HG02970 (cell line): ENCODE results near the gene ADSL.
"Not testable (repeated sequence)": the region's sequence is repeated elsewhere in the genome, so short reads cannot be mapped to it uniquely, and the experiment has no call there.

Source experiments
- ATAC-seq: cut with Tn5 transposase; IDR thresholded peaks from one replicate; pipeline ENCODE4 v1.9.1; 2021; ENCODE audit warnings: mild to moderate bottlenecking, moderate library complexity, moderate number of reproducible peaks; ENCODE audit not compliant: unreplicated experiment, low FRiP score

The ADSL gene

DNA sequence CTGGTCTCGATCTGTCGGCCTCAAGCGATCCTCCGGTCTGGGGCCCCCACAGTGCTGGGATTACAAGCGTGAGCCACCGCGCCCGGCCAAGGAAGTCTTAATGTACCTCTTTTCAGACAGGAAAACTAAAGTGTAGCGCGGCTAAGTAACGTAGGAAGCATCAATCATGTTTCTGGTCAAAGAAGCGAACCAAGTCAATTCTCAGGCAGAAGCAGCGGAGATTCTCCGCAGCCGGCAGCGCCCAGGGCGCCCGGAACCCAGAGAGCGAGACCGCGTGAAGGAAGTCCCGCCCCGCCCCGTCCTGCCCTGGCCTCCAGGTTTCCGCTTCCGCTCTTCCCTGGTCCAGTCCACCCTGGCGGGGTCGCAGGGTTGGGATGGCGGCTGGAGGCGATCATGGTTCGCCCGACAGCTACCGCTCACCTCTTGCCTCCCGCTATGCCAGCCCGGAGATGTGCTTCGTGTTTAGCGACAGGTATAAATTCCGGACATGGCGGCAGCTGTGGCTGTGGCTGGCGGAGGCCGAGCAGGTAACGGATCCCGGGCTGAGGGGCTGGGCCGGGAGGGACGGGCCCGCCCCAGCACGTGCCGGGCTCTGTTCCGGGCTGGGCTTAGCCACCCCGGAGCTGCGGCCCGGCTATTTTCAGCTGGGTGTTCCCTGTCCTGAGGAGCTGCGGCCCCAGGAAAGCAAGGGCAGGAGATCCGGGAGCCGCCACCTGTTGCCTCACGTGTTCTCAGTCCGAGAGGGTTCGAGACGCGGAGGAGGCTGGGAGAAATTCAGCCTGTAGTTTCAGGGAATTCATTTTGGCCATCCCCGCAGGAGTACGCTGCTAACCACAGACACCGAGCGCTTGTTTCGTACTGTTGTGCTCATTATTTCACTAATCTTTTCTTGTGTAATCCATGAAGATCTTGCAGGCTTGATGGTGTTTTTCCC, at the start of gene ADSL:
Gene ADSL, plus strand, starts transcription at position 316 of the 934 bp plus-strand sequence. Its CDS starts 59 bp downstream, at position 375.
- ATAC-seq: peak; percentile 80

DNA sequence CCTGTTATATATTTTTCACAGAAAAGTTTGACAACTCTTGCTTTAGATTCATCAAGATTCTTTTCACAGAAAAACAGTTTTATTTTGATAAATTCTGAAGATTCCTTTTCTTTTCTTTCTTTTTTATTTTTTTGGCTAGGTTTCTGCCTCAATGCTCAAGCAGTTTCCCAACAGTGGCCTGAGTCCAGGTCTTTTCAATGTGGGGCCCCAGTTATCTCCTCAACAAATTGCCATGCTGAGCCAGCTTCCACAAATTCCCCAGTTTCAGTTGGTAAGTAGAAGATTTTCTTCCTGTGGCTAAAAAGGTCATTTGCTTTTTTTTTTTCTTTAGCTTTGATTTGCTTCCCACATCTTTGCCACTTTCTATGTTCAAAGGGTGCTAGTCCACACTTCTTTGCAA, 46.0 kb upstream of the ADSL start:
- ATAC-seq: no peak

DNA sequence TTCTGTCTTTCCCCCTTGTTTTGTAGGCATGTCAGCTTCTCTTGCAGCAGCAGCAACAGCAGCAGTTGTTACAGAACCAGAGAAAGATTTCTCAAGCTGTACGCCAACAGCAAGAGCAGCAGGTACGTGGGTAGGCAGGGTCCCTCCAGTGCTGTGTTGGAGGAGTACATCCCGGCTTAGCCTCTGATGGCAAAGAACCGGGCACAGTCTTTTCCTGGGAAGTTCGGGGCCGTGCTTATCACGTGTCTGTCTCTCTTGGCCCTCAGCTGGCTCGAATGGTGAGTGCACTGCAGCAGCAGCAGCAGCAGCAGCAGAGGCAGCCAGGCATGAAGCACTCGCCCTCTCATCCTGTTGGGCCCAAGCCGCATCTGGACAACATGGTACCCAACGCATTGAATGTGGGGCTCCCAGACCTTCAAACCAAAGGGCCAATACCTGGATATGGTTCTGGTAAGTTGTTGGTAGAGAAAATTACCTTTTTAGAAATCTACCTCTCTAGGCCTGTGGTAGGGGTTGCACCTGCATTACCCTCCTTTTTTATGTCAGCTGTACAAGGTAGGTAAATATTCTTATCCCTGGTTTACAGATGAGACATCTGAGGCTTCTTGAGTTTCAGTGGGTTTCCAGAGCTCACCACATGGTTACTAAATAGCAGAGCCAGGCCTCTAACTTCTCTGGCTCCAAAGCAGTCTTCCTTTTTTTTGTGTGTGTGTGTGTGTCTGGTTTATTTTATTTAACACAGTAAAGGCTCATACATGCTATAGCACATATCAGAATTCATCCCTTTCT, 45.2 kb upstream of the ADSL start:
- no peak for ATAC-seq

DNA sequence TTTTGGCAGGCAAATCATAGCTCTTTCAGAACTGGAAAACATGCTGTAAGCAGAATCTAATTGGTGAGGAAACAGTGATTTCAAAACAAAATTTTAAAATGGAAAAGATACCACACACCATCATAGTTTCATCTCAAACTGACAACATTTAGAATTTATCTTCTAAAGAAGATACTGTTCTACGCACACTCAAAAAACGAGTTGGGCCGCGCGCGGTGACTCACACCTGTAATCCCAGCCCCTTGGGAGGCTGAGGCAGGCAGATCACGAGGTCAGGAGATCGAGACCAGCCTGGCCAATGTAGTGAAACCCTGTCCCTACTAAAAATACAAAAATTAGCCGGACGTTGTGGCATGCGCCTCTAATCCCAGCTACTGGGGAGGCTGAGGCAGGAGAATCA, 44.2 kb upstream of the ADSL start:
- no peak for ATAC-seq

DNA sequence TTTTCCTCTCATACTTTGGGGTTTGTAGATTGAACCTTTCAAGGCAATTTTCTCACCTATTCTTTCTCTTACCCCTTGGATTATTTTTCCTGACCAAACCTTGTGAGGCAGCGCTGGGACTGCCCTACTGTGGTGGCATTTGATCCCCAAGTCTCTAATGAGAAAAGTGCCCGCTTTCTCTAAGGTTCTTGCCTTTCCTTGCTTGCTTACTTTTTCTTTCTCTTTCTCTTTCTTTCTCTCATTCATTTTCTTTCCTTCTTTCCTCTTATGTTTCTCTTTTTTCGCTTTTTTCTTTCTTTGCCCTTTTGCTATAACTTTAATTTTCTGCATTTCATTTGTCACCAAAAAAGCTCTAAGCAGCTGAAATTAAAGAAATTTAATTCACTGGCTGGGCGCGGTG, 40.7 kb upstream of the ADSL start:
- no peak for ATAC-seq

DNA sequence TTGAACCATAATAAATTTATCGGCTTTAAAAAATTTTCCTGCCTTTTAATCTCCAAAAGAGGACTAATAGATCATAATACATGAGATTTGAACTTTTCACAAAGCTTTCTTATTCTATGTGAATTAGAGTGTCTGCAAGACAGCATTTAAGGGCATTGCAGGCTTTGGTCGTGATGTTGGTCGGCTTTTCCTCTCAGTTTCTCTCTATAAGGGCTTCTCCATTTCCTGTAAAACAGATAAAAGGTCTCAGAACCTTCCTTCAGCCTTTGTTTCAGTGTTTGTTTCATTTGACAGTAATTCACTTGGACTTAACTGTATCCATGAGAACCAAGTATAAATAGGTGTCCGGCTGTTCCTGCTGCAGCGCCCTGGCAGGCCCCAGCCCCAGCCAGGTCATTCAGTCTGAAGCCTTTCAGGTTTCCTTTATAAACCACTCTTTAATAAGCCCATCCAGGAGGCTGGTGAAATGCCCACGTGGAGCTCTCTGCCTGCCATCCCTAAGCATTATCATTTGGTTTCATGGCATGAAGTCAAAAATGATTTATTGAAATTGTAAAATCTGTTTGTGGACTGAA, 37.2 kb upstream of the ADSL start:
- ATAC-seq: no peak

DNA sequence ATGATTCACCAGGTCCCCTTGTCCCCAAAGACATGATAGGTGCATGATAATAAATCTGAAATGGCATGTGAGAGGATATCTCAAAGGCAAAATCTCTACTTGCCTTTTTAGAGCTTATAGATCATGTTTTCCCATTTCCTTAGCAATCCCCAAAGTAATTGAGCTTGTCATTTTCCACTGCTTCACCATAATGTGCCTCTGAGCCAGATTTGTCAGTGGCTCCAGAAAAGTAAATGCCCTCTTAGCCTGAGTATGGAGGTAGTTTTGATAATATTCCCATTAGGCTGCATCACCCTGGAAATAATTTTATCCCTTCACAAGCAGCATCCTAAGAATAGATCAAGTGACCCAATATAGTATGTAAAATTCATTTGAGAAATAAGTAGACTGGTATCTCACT, 36.7 kb upstream of the ADSL start:
- no peak for ATAC-seq

DNA sequence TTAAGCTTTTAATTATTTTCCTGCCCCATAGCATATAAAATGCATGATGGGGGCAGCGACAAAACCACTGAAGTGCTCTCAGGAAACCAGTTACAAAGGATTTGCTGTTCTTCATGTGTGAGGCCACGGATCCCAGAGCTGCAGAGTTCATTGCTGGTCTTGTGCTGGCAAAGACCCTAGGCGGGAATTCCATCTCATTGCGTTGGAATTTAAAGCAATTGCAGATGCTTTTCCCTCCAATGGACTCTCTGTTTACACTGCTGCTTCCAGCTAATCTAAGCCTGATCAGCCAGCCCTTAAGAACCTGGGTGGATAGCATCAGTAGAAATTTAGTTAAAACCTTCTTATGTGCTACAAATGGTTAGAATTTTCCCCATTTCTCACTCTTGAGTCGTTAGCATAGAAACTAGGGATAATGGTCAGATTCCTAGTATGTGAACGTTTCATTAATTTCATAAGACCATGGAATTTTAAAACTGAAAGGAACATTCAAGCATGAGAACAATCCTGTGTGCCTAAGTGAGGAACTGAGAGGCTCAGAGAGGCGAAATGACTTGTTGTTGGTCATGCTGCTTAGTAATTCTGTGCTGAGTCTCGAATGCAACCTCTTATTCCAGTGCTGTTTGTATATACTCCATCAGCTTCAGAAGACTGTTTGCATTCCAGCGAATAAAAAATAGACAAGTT, 36.1 kb upstream of the ADSL start:
- ATAC-seq: no peak

DNA sequence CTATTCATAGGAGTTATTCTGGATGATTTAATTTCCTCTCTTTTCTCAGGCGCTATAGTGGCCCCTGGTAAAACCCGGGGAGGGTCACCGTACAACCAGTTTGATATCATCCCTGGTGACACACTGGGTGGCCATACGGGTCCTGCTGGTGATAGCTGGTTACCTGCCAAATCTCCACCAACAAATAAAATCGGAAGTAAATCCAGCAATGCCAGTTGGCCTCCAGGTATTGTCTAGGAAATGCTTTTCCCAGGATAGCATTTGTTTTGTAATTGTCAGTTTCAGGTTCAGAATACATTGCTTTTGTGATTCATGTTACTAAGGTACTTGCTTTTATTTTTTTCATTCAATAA, 35.6 kb upstream of the ADSL start:
- ATAC-seq: no peak

DNA sequence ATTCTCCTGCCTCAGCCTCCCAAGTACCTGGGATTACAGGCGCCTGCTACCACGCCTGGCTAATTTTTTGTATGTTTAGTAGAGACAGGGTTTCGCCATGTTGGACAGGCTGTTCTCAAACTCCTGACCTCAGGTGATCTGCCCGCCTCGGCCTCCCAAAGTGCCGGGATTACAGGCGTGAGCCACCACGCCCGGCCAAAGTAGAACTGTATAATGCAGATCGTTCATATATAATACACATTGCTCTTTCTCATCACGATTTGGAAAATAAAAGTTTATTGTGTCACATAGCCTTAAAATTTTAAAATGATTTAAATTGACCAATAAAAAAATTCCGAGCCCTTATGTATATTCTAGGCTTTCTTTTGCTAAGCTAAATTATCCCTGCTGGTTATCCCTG, 34.7 kb upstream of the ADSL start:
- not testable (repeated sequence) for ATAC-seq

DNA sequence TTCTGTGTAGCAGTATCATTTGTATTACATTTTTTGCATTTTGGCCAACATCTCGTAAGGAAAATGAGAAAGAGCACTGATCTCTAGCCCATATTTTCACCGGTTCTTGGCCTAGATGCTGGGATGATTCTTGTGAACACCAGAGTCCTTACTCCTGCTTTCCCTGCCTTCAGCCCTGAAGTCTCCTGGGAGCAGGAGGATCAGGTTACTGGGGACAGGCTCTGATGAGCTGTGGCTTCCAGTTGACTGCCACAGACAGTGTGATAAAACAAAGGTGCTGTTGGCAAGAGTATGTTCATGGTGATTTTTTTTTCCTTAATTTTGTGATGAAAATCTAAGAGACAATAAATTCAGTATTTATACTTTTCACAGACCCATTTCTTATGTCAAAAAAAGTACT, 34.2 kb upstream of the ADSL start:
- ATAC-seq: no peak

DNA sequence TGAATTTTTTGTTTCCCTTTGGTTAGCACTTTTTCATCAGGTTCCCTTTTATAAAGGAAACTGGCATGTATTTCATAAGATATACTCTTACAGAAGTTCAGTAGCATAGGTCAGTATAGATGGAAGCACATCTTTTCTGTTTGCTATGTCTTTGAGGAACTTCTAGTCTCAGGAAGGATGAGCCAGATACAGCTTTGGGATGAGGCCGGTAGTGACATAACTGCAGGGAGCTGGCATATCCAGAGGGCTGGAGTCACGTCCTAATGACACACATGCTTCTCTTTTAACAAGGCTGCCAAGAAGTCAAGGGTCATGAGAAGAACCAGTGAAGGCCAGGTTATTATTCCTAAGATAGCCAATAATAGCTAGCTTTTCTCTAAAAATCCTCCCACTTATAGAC, 33.3 kb upstream of the ADSL start:
- ATAC-seq: no peak

DNA sequence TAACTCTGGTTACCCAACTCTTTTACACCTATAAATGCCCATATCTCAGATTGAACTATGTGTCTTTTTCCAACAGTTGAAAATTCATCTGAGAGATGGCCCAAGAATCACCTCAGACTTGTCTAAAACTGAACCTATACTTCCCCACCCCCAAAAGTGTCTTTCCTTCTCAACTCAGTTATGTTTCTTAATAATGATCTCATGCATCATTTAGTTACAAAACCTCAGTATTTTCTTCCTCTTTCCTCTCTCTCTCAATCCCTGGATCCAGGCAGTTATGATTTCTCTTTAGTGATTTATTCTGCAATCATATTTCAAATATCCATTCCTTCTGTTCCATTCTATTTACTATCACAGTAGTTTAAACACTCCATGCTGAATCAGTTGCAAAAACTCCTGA, 32.3 kb upstream of the ADSL start:
- no peak for ATAC-seq

DNA sequence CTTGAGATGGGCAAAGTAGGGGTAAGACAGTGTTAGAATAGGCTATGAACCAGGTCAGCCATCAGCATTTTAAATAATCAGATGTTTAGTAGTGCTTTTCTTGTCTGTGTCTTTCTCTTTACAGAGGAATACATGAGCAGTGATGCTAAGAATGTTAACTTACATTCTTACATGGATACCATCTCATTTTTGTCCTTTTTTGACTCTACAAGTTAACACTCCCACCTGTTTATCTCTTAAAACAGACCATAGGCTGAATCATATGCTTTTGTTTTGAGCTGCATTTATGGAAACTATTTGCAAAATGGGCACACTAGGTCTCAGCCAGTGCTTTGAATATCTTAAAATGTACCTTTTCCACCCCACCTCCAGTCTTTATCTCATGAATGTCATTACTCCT, 25.6 kb upstream of the ADSL start:
- no peak for ATAC-seq

DNA sequence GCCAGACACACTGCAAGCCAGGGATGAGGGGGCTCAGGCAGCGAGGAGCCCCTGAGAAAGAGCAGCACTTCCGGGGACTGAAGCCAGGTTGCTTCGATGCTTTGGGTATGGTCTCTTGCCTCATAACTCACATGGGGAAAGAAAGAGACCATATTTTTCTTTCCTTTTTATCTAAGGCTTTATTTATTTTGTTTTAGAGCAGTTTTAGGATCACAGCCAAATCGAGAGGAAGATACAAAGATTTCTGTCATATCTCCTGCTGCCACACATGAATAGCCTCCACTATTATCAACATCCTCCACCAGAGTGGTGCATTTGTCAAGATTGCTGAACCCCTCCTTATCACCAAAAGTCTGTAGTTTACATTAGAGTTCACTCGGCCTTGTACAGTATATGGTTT, 24.3 kb upstream of the ADSL start:
- no peak for ATAC-seq

DNA sequence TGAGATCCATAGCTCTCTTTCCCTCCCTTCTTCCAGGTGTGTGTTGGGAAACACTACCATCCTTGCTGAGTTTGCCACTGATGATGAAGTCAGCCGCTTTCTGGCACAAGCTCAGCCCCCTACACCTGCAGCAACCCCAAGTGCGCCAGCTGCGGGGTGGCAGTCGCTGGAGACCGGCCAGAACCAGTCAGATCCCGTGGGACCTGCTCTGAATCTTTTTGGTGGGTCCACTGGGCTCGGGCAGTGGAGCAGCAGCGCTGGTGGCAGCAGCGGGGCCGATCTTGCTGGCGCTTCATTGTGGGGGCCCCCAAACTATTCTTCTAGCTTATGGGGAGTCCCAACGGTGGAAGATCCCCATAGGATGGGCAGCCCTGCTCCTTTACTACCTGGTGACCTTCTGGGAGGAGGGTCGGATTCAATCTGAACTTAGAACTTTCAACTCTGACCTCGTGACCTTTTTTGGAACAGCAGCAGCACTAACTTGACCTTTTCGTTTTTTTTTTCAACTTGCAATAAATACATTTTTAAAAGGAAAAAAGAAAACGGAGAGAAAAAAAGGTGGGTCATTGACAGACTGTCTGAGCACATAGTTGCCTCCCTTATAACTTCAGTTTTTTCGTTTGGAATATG, 23.4 kb upstream of the ADSL start:
- no peak for ATAC-seq

DNA sequence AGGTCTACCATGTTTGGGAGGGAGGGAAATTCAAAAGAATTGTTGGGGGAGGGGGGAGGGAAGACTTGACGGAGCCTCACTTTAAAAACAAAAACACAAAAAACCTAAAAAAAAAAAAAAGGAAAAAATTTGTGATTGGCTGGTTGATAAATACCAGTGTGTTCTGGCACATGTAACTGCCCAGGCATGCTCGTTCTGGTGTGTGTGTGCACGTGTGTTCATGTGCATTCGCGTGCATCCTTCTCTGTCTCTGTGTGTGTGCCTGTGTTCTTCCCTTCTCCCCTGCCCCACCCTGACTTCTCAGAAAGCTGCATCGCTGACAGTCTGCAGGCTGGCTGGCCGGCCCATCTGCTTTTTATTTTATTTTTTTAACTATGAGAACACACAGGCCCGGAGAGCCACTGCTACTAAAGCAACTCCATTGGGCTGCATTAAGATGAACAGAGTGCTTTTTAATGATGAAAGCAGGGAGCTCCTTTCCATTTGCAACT, 22.6 kb upstream of the ADSL start:
- ATAC-seq: no peak

DNA sequence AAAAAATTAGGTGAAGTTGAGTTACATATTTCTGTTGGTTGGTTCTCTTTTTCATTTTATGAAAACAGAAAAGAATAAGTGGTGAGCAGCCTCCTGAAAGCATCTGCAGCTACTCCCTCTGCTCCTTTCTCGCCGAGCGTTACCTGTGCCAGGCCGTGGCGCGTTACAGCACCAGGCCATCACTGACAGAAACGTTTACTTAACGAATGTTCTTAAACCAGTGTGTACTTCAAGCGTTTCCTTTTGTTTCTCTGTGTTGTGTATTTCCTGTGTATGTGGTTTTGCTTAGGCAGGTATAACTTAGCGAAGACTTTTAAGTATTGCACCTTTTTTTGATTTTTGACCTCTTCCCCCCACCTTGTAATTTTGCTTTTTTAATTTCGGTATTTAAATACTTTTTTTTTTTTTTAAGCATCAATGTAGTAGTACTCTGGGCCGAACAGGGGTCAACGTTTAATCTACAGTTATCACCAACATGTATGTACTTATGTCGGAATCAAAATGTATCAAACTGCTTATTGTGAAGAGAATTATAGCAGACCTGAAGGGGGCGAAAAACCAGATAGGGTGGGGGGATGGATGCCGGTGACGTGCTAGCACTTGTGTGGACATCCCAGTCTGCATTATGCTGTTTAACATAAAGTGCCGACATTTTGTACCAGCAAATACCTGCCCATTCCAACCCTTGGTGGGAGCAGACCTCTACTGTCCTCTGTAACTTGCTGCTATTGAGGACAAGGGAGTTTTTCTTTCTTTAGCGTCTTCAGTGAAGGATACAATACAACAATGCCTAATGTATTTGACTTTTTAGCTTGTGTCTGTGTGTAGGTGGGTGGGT, 21.6 kb upstream of the ADSL start:
- ATAC-seq: no peak

DNA sequence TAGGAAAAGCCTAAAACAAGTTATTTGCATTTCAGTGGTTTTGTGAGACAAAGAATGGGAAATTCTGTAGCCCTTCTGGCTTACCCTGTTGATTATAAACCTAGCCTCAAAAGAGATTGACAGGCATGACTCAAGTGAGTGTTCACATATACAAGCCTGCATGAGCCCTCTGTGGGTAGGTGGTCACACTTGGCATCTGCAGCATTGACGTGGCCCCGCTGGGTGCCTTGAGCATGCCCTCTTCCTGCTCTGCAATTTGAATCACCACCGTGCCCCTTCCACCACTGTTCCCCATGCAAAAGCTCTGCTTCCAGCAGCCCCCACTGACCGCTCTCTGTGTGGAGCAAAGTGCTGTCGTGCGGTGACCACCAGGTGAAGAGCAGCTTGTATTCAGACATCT, 21.0 kb upstream of the ADSL start:
- no peak for ATAC-seq
